Measurements from ENCODE around the gene GLIPR1L1.
A peak's percentile ranks its signal among the peaks of the same experiment; 100 is the strongest.

Gene GLIPR1L1

DNA sequence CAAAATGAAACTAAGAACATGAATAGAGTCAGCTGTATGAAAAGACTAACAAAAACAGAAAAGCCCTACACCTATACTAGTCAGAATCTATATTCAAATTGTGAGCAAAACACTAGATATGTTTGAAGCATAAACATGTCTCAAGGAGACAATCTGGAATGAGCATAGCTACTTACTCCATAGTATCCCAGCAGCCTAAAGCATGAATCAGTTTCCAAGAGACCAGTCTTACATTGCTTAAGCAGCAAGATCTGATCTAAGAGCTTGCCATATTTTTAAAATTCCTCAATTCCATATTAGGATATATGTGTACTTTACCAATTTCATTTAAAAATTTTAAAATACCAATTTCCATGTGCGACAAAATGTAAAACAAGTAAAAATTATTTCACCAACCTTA is 12.0 kb upstream of the GLIPR1L1 start:
- H3K4me3 ChIP-seq (replicated peaks in 1 of 2; ENCODE audit: low read depth in 2 of 2, low read length in 2 of 2) = no peak overlapping the region
- DNase-seq (ENCODE audit: low read depth in 2 of 2) = peak; percentile 23 to 70
- TF ChIP-seq, protein P1, sequence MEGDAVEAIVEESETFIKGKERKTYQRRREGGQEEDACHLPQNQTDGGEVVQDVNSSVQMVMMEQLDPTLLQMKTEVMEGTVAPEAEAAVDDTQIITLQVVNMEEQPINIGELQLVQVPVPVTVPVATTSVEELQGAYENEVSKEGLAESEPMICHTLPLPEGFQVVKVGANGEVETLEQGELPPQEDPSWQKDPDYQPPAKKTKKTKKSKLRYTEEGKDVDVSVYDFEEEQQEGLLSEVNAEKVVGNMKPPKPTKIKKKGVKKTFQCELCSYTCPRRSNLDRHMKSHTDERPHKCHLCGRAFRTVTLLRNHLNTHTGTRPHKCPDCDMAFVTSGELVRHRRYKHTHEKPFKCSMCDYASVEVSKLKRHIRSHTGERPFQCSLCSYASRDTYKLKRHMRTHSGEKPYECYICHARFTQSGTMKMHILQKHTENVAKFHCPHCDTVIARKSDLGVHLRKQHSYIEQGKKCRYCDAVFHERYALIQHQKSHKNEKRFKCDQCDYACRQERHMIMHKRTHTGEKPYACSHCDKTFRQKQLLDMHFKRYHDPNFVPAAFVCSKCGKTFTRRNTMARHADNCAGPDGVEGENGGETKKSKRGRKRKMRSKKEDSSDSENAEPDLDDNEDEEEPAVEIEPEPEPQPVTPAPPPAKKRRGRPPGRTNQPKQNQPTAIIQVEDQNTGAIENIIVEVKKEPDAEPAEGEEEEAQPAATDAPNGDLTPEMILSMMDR (IDR thresholded peaks at IDR 0.05; ENCODE audit: low read depth, low read length) = no peak

DNA sequence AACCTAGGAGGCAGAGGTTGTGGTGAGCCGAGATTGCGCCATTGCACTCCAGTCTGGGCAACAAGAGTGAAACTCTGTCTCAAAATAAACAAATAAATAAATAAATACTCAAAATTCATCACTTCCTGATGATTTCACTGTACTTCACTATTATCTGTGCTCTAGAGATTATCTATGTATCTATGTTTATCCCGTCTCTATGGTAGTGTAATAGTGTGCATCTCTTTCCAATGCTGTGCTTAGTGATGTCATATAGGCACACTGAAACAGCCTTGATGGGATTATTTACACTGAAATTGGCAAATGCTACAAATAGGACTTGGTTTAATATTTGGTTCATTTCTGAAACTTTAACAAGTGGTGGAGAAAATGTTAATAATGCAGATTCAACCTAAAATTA is 10.8 kb upstream of the GLIPR1L1 start:
- no peak overlapping the region for H3K4me3 ChIP-seq (replicated peaks in 1 of 2; ENCODE audit: low read depth in 2 of 2, low read length in 2 of 2)
- TF ChIP-seq, protein P1 (IDR thresholded peaks at IDR 0.05; ENCODE audit: low read depth, low read length) = no peak
- DNase-seq (ENCODE audit: low read depth in 2 of 2) = peak in 1 of 2 donors; percentile 32

DNA sequence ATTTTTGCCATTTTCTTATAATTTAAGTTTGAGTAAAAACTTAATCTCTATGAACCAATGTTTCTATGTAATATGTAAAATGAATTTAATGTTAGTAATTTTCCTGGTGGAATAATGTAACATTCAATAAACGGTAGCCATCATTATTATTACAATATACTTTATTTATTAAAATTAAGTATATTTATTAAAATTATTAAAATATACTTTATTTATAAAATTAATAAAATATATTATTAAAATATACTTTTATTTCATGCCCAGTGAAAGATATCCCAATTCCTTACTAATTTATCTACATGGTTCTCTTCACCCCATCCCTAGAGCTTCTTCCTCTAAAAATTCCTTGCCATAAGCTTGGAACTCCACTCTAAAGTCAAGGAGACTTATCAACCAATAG is 6.8 kb upstream of the GLIPR1L1 start:
- TF ChIP-seq, protein P1 (IDR thresholded peaks at IDR 0.05; ENCODE audit: low read depth, low read length) = no peak
- no peak overlapping the region for H3K4me3 ChIP-seq (replicated peaks in 1 of 2; ENCODE audit: low read depth in 2 of 2, low read length in 2 of 2)
- no peak for DNase-seq (ENCODE audit: low read depth in 2 of 2)

DNA sequence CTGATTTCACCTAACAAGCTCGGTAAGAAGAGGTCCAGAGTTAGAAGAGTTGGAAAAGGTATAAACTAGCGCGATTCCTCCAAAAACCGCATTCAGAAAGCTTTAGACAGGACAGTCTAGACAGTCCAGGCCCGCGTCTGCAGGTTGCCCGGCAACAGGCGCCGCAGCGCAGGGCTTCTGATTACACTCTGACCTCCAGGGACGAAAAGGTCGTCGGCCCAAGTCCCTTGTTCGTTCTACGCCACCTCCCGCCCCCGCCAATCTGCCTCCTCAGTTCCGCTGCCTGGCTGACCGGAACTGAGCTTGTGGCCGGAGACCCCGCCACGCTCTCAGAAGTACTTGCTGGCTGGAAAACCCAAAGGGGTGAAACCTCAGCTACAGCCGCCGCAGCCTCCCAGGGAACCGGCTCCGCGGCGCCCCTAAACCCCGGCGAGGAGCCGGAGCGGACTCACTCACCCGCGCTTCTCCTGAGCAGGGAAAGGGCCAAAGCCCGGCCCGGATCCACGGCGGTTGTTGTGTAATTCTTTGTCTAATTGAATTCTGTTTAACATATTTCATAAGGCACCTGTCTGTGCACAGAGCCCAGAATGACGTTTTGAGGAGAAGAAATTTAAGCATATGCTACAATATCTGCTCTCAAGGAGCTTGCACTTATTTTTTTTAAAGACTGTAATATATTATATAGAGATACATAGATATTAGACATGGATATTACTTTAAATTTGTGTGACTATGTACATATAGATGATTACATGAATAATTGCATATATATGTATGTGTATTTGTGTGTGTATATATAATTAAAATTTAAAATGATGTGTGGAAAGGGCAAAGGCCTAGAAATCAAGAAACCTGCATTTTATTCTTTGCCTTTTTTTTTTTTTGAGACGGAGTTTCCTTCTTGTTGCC is 4.3 kb upstream of the GLIPR1L1 start, which contains the start of gene CAPS2:
Gene CAPS2, minus strand, starts transcription at position 407 of the 909 bp plus-strand sequence. CDS start 3,826 bp downstream, outside the sequence.
- TF ChIP-seq, protein P1 (IDR thresholded peaks at IDR 0.05; ENCODE audit: low read depth, low read length) = no peak
- peak within 1 kb of the TSS; percentile 69 to 74 for H3K4me3 ChIP-seq (replicated peaks in 1 of 2; ENCODE audit: low read depth in 2 of 2, low read length in 2 of 2)
- DNase-seq (ENCODE audit: low read depth in 2 of 2) = peak; percentile 87 to 88

DNA sequence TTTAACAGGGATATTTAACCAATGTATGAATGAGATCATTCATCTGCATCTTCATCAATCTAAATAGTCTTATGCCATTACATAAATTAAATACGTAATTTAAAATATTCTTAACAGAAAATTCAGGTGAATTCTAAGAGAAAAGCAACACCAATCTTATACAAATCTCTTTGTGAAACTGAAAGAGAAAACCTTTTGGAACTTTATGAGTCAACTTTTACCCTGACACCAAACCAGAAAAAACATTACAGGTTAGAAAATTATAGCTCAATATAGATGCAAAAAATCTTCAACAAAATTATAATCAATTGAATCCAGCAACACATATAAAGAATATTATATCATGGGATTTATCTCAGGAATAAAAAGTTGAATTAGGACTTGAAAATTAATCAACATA is 3.4 kb downstream of the GLIPR1L1 start:
- H3K4me3 ChIP-seq (replicated peaks in 1 of 2; ENCODE audit: low read depth in 2 of 2, low read length in 2 of 2) = no peak overlapping the region
- TF ChIP-seq, protein P1 (IDR thresholded peaks at IDR 0.05; ENCODE audit: low read depth, low read length) = no peak
- DNase-seq (ENCODE audit: low read depth in 2 of 2) = no peak

DNA sequence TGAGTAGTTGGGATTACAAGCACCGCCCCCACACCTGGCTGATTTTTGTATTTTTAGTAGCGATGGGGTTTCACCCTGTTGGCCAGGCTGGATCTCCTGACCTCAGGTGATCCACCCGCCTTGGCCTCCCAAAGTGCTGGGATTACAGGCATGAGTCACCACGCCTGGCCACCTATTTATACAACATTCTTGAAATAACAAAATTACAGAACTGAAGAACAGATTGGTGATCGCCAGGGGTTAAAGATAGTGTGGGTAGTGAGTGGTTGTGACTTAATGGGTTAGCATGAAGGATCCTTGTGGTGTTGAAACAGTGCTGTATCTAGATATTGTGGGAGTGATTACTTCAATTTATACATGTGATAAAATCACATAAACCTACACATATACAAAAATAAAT is 7.4 kb downstream of the GLIPR1L1 start:
- no peak overlapping the region for H3K4me3 ChIP-seq (replicated peaks in 1 of 2; ENCODE audit: low read depth in 2 of 2, low read length in 2 of 2)

More for the DNA sequence above, 7.4 kb downstream of the GLIPR1L1 start:
- TF ChIP-seq, protein P1 (IDR thresholded peaks at IDR 0.05; ENCODE audit: low read depth, low read length) = no peak
- DNase-seq (ENCODE audit: low read depth in 2 of 2) = peak in 1 of 2 donors; percentile 22

Measured in cardiac fibroblast (primary cell).